Stimulated activated CD8-positive, alpha-beta memory T cell treated with anti-CD3 and anti-CD28 coated beads, Interleukin-7, amount 100 ng/mL, for 48 hours (primary cell): Measurements from ENCODE around the gene FAM186B.

ENCODE experiments used
- DNase-seq, 2 donors: peaks; one replicate each; pipeline ENCODE4 v3.0.0-alpha.2; 2020; ENCODE audit warnings: low read depth in 1 of 2; ENCODE audit errors: extremely low read depth in 1 of 2

The FAM186B gene

GRCh38 chr12:49636574-49636973 lies 31.1 kb upstream of the FAM186B start:
- DNase-seq, result no peak

GRCh38 chr12:49635656-49636055 lies 30.2 kb upstream of the FAM186B start:
- DNase-seq, result no peak

DNA sequence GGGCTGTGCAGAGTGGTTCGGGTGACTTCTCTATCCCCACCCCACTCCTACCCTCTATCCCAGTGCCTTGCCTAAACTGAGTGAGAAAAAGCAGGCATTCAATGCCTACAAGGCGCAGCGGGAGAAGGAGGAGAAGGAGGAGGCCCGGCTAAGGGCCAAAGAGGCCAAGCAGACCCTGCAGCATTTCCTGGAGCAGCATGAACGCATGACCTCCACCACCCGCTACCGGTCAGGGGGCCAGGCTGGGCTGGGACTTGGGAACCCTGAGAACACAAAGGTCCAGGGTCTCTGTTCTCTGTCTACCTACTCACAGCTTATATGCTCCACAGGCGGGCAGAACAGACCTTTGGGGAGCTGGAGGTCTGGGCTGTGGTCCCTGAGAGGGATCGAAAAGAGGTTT lies 29.6 kb upstream of the FAM186B start:
- DNase-seq, result no peak

GRCh38 chr12:49633703-49634345 lies 28.4 kb upstream of the FAM186B start:
- DNase-seq, result no peak

GRCh38 chr12:49632986-49633702 lies 27.7 kb upstream of the FAM186B start:
- no peak for DNase-seq

- DNase-seq, result no peak
Measured at GRCh38 chr12:49632401-49632800, 27.0 kb upstream of the FAM186B start.

DNA sequence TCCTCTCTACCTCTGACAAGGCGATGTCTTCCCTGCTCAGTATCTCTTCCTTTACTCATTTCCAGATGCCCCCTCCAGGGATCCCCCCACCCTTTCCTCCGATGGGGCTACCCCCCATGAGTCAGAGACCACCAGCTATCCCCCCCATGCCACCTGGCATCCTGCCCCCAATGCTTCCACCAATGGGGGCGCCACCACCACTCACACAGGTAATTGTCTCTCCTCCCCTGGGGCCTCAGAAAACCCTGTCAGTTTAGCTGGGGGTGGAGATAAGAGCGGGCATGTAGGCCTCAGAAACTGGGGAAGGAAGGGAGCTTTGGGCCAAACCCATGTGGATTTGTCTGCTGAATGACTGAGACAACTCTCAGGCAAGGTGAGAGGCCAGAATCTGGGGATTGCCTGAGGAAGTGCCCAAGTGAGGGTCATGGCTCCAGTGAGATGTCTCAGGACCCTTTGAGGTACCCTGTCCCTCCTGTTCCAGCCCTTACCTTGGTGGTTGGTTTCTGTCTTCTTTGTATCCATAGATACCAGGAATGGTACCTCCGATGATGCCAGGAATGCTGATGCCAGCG lies 26.0 kb upstream of the FAM186B start:
- no peak for DNase-seq

DNA sequence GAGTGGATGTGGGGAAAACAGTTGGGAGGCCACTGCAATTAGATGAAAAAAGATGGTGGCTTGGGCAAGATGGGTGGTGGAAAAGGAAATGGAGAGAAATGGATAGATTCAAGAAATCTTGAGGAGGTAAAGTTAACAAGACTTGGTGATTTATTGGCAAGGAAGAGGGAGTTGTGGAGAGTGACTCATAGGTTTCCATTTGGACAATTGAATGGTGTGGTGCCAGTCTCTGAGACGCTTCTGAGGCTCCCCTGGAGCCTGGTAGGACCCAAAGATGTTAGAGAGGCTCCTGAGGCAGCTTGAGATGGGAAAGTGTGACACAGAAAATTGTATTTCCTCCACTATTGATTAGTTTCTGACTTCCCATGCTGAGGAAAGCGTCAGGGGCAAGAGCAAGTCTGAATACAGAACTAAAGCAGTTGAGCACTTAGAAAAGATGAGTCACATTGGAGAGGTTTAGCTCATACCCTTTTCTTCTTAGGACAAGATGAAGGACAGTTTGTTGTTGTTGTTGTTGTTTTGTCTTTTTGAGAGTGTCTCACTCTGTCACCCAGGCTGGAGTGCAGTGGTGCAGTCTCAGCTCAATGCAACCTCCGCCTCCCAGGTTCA lies 22.4 kb upstream of the FAM186B start:
- no peak for DNase-seq

DNA sequence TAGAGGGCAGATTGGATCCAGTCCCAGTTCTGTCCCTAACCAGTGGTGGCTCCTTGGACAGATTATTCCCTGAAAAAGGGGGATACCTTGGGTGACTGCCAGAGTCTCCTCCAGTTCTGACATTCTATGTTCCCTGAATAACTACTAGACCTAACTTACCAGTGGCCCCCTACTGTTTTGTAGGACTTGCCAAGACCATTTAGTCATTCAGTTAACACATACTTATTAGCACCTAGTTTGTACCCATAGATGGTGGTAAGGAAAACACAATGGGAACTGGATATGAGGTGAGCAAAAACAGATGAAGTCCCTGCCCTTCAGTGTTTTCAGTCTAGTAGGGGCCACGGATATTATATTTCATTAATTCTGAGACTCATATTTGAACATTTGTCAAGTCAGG lies 21.4 kb upstream of the FAM186B start:
- DNase-seq, result no peak

- peak in 1 of 2 donors; percentile 11 for DNase-seq
Measured at GRCh38 chr12:49626169-49626835, 20.9 kb upstream of the FAM186B start.

DNA sequence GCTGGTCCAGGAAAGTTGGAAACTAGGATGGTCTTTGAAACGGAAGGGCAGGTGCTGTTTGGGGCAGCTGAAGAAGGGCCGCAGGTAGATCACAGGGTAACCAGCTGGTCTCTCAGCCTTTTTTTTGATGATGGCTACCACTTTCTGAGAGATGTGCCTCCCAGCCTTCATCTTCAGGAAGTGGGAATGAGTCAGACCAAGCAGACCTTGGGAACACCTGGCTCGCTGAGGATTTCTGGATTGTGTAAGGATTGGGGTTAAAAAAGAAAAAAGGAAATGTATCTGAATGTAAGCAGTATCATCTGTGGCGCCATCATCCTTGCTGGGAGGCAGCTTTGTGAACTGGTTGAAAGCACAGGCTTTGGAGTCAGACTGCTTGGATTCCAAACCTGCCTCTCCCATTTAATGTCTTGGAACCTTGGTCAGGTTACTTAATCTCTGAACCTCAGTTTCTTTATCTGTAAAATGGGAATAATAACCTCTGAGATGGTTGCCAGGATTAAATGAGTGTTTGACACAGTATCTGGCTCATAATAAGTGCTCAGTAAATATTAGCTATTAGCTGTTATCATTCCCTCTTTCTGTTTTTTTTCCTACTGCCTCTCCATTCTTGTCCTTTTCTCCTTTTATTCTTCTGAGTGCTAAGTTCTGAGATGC lies 19.6 kb upstream of the FAM186B start:
- DNase-seq, result no peak

GRCh38 chr12:49623142-49623904 lies 17.9 kb upstream of the FAM186B start, which contains the start of gene PRPF40B:
Gene PRPF40B (plus strand): TSS chr12:49623561. CDS start chr12:49623591, 30 bp downstream.
- DNase-seq, result peak; percentile 70 to 79

DNA sequence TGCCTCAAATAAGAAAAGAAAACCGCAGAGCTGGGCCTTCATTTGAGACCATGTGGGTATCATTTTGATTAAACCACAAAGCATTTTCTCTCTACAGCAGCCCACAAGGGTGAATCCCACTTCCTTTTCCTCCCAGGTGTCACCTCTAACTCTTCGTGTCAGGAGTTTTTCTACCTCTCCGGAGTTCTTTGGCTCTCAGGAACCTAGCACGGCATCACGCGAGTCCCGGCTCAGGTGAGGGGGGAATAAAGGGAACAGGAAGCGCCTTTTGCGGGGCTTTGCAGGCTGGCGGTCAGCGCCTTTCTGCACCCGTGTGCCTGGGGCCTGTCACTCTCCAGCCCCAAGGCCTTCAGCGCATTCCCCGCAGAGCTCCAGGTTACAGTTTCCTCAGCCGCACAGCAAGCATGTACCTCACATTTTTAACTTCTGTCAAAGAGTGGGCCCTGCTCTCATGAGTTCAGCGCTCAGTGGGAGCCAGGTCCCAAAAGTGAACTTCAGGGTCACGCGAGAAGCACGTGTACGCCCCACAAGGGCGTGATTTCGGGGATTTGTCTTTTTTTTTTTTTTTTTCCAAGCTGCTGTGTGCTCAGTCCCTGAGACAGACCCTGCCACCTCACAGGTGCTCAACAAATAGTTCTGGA lies 17.2 kb upstream of the FAM186B start:
- DNase-seq, result peak; percentile 16 to 53

DNA sequence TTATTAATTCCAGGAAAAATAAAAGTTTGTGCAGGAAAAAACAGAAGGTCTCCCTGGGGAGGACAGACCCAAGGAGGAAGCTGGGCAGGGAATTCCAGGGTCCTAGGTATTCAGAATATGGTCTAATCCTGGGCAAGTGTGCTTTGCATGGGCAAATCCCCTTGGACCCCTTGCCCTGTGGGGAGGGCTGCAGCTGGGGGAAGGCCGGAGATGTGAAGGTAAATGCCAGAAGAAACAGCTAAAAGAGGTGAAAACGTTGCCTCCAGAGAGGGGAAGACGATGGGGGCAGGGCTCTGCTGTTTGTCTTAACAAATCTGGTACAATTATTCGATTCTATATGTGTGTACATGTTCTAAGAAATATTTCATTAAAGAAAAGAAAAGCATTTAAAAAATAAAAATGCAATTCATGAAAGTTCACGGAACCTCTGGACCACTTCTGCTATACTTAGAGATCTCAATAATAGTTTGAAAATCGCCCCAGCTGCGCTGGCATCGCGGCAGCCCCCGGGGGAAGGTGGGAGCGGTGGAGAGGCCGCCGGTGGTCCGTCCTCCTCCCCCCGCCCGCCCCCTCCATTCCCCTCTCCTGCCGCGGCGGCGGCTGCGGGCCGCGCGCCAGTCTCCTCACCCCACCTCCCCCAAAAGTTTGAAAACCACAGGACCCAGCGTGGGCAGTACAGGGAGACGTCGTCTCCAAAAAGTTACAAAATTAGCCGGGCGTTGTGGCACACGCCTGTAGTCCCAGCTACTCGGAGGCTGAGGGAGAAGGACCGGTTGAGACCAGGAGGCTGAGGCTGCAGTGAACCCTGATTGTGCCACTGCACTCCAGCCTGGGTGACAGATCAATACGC lies 16.4 kb upstream of the FAM186B start:
- peak in 1 of 2 donors; percentile 33 for DNase-seq

GRCh38 chr12:49619286-49619685 lies 13.8 kb upstream of the FAM186B start:
- no peak for DNase-seq

DNA sequence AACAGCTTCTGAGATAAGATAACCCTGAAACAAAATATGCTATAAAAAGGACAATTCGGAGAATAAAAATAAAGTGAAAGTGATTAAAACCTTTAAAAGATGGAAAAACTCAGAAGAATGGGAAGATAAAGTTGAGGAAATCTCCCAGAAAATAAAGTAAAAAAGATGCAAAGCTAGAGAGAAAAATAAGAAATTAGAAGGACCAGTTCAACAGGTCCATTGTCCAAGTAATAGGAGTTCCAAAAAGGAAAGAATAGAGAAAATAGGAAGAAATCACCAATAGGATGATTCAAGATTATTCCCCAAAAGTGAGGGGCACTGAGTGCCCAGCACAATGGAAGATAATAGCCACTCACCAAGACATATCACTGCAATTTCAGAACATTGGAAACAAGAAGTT lies 13.1 kb upstream of the FAM186B start:
- no peak for DNase-seq

GRCh38 chr12:49616533-49617219 lies 11.2 kb upstream of the FAM186B start:
- no peak for DNase-seq

DNA sequence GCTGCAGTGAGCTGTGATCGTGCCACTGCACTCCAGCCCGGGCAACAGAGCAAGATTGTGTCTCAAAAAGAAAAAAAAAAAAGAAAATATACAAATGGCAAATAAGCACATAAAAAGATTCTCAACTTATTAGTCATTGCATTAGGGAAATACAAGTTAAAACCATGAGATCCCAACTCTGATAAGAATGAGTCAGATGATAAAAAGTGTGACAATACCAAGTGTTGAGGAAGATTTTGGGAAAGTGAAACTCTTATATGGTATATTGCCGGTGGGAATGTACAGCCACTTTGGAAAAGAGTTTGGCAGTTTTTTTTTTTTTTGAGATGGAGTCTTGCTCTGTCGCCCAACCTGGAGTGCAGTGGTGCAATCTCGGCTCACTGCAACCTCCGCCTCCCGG lies 10.3 kb upstream of the FAM186B start:
- no peak for DNase-seq
